ENCODE measurements around the gene TBC1D22A. TPM values are rescaled to one million over a fixed set of nuclear protein-coding genes. Genes with fewer than 3 reads are reported as not detected.

Gene TBC1D22A
- total RNA-seq, 1 experiment from 2014 or later: 14.3 TPM

- ChIA-PET CTCF (no interaction called here), POLR2A (ENCODE audit: unreplicated experiment) (no interaction called here)
- no peak overlapping the region for H3K4me3 ChIP-seq (ENCODE audit: low read length)
- DNase-seq (no peak), ATAC-seq (no peak)
- no peaks in the 10 kb centered on the region for H3K27me3 ChIP-seq (ENCODE audit: low read length)
- intact Hi-C loops (cut with micrococcal nuclease): no loop called here
- no peaks in the 10 kb centered on the region for H4K20me1 ChIP-seq (ENCODE audit: low read length)
- no peak overlapping the region for H3K9ac ChIP-seq (ENCODE audit: low read length)
- H3K27ac ChIP-seq (ENCODE audit: low read length): no peak overlapping the region
- no peaks in the 10 kb centered on the region for H3K9me2 ChIP-seq (replicated peaks; ENCODE audit: low read length)
- no peaks in the 10 kb centered on the region for H3K79me2 ChIP-seq (ENCODE audit: low read length)
- no peak overlapping the region for H2AFZ ChIP-seq (ENCODE audit: low read length)
- H3K36me3 ChIP-seq (ENCODE audit: low read depth, low read length): no peaks in the 10 kb centered on the region
- no peaks in the 10 kb centered on the region for H3K4me1 ChIP-seq (ENCODE audit: insufficient read depth, low read length)
- no TSS peak for BruUV-seq (replicated peaks)
- no peak for TF ChIP-seq EZH2phosphoT487 (IDR thresholded peaks at IDR 0.05; ENCODE audit: borderline replicate concordance, low read length)
- TF ChIP-seq CTCF (conservative IDR thresholded peaks at IDR 0.05; ENCODE audit: low read depth, low read length): no peak
- no peak for TF ChIP-seq EZH2 (IDR thresholded peaks at IDR 0.05; ENCODE audit: low read length, unreplicated experiment)
- H3F3A ChIP-seq (ENCODE audit: low read length, unreplicated experiment): no peaks in the 10 kb centered on the region
- no peaks in the 10 kb centered on the region for H3K9me3 ChIP-seq (ENCODE audit: low read length)
- H3K4me2 ChIP-seq (ENCODE audit: low read length): no peak overlapping the region
Observed at GRCh38 chr22:47055073-47055355, 292.6 kb downstream of the TBC1D22A start.

GRCh38 chr22:47055461-47055860 is 293.0 kb downstream of the TBC1D22A start:
- BruUV-seq (replicated peaks): no TSS peak
- intact Hi-C loops (cut with micrococcal nuclease): no loop called here

GRCh38 chr22:47055921-47056320 is 293.5 kb downstream of the TBC1D22A start:
- Histone ChIP-seq H3K4me2 (ENCODE audit: low read length) (no peak overlapping the region), H4K20me1 (ENCODE audit: low read length) (no peaks in the 10 kb centered on the region), H3K4me3 (ENCODE audit: low read length) (no peak overlapping the region), H3K27ac (ENCODE audit: low read length) (no peak overlapping the region), H3K9me3 (ENCODE audit: low read length) (no peaks in the 10 kb centered on the region), H3K4me1 (ENCODE audit: insufficient read depth, low read length) (no peaks in the 10 kb centered on the region), H3K79me2 (ENCODE audit: low read length) (no peaks in the 10 kb centered on the region), H3K27me3 (ENCODE audit: low read length) (no peaks in the 10 kb centered on the region), H3K9ac (ENCODE audit: low read length) (no peak overlapping the region), H2AFZ (ENCODE audit: low read length) (no peak overlapping the region), H3K36me3 (ENCODE audit: low read depth, low read length) (no peaks in the 10 kb centered on the region), H3K9me2 (replicated peaks; ENCODE audit: low read length) (no peaks in the 10 kb centered on the region), H3F3A (ENCODE audit: low read length, unreplicated experiment) (no peaks in the 10 kb centered on the region)
- ChIA-PET CTCF (no interaction called here), POLR2A (ENCODE audit: unreplicated experiment) (no interaction called here)
- intact Hi-C loops (cut with micrococcal nuclease): no loop called here
- DNase-seq: no peak
- TF ChIP-seq CTCF (conservative IDR thresholded peaks at IDR 0.05; ENCODE audit: low read depth, low read length) (no peak), EZH2phosphoT487 (IDR thresholded peaks at IDR 0.05; ENCODE audit: borderline replicate concordance, low read length) (no peak)
- BruUV-seq (replicated peaks): no TSS peak
- no peak for ATAC-seq

More at GRCh38 chr22:47055461-47055860, 293.0 kb downstream of the TBC1D22A start:
- POLR2A ChIA-PET (ENCODE audit: unreplicated experiment): no interaction called here
- ATAC-seq: no peak
- no peaks in the 10 kb centered on the region for H3K36me3 ChIP-seq (ENCODE audit: low read depth, low read length)
- TF ChIP-seq EZH2phosphoT487 (IDR thresholded peaks at IDR 0.05; ENCODE audit: borderline replicate concordance, low read length) (no peak), EZH2 (IDR thresholded peaks at IDR 0.05; ENCODE audit: low read length, unreplicated experiment) (no peak)
- H3K27ac ChIP-seq (ENCODE audit: low read length): no peak overlapping the region
- no peaks in the 10 kb centered on the region for H3K4me1 ChIP-seq (ENCODE audit: insufficient read depth, low read length)
- H3K9ac ChIP-seq (ENCODE audit: low read length): no peak overlapping the region
- H3K4me3 ChIP-seq (ENCODE audit: low read length): no peak overlapping the region
- CTCF ChIA-PET: no interaction called here
- DNase-seq: no peak
- H3K4me2 ChIP-seq (ENCODE audit: low read length): no peak overlapping the region
- H3K27me3 ChIP-seq (ENCODE audit: low read length): no peaks in the 10 kb centered on the region
- H4K20me1 ChIP-seq (ENCODE audit: low read length): no peaks in the 10 kb centered on the region
- H3F3A ChIP-seq (ENCODE audit: low read length, unreplicated experiment): no peaks in the 10 kb centered on the region
- H3K9me3 ChIP-seq (ENCODE audit: low read length): no peaks in the 10 kb centered on the region
- no peak overlapping the region for H2AFZ ChIP-seq (ENCODE audit: low read length)
- no peaks in the 10 kb centered on the region for H3K79me2 ChIP-seq (ENCODE audit: low read length)
- H3K9me2 ChIP-seq (replicated peaks; ENCODE audit: low read length): no peaks in the 10 kb centered on the region

Measured in PC-3 (cell line).